HG03196 (cell line): Measurements from ENCODE around the gene PEX14.
"Not testable (repeated sequence)": the region's sequence is repeated elsewhere in the genome, so short reads cannot be mapped to it uniquely, and the experiment has no call there.

Experiments
- ATAC-seq: cut with Tn5 transposase; IDR thresholded peaks from one replicate; pipeline ENCODE4 v1.9.1; 2021; ENCODE audit not compliant: unreplicated experiment

The PEX14 gene

GRCh38 chr1:10450156-10450814 lies 24.5 kb upstream of the PEX14 start:
- no peak for ATAC-seq

GRCh38 chr1:10450836-10451235 lies 23.9 kb upstream of the PEX14 start:
- ATAC-seq: no peak

GRCh38 chr1:10451287-10451686 lies 23.5 kb upstream of the PEX14 start:
- ATAC-seq: no peak

- no peak for ATAC-seq
Measured at GRCh38 chr1:10456048-10456447, 18.7 kb upstream of the PEX14 start.

- ATAC-seq: no peak
Measured at GRCh38 chr1:10456661-10457060, 18.1 kb upstream of the PEX14 start.

- ATAC-seq: not testable (repeated sequence)
Measured at GRCh38 chr1:10457462-10457861, 17.3 kb upstream of the PEX14 start.

- ATAC-seq: no peak
Measured at GRCh38 chr1:10457875-10458274, 16.9 kb upstream of the PEX14 start.

GRCh38 chr1:10459184-10459583 lies 15.6 kb upstream of the PEX14 start:
- no peak for ATAC-seq

- no peak for ATAC-seq
Measured at GRCh38 chr1:10467078-10467477, 7.7 kb upstream of the PEX14 start.

- ATAC-seq: no peak
Measured at GRCh38 chr1:10470043-10470442, 4.7 kb upstream of the PEX14 start.

GRCh38 chr1:10471411-10472219 lies 3.1 kb upstream of the PEX14 start:
- ATAC-seq: no peak

GRCh38 chr1:10472220-10473144 lies 2.3 kb upstream of the PEX14 start, which contains the start of gene DFFA:
Gene DFFA, minus strand, starts transcription at chr1:10472529. Its CDS starts 71 bp downstream, at chr1:10472458.
- ATAC-seq: peak; percentile 83

GRCh38 chr1:10473145-10473765 lies 1.5 kb upstream of the PEX14 start:
- no peak for ATAC-seq

- ATAC-seq: not testable (repeated sequence)
Measured at GRCh38 chr1:10474309-10474612, 489 bp upstream of the PEX14 start.

- ATAC-seq: no peak
Measured at GRCh38 chr1:10475510-10475909, 760 bp downstream of the PEX14 start.

- no peak for ATAC-seq
Measured at GRCh38 chr1:10479296-10479695, 4.5 kb downstream of the PEX14 start.

GRCh38 chr1:10480614-10481013 lies 5.9 kb downstream of the PEX14 start:
- ATAC-seq: no peak

GRCh38 chr1:10484521-10484920 lies 9.8 kb downstream of the PEX14 start:
- ATAC-seq: no peak

GRCh38 chr1:10489291-10490055 lies 14.7 kb downstream of the PEX14 start:
- no peak for ATAC-seq

- no peak for ATAC-seq
Measured at GRCh38 chr1:10490286-10490970, 15.7 kb downstream of the PEX14 start.
